Gastrocnemius medialis (tissue), 4 donors: Measurements from ENCODE around the gene BAHCC1.

ENCODE experiments used
- POLR2A ChIP-seq, 2 donors: fragments of 450-650 bp; IDR thresholded peaks; one replicate each; pipeline ENCODE4 v1.6.1; 2017; ENCODE audit warnings: antibody characterized with exemption in 2 of 2, mild to moderate bottlenecking in 2 of 2, moderate library complexity in 2 of 2
- TF ChIP-seq, protein P1 (sequence below), 5 experiments: fragments of 450-650 bp in 3 of 5; fragments of 200-600 bp in 2 of 5; sonication (generic) in 2 of 5; IDR thresholded peaks in 4 of 5; conservative IDR thresholded peaks in 1 of 5; 1 replicate in 4 of 5; 2 replicates in 1 of 5; pipeline ENCODE4 v1.5.1; 2016 to 2019; ENCODE audit warnings: antibody characterized with exemption in 5 of 5, mild to moderate bottlenecking in 3 of 5, moderate library complexity in 3 of 5

- no peak for TF ChIP-seq POLR2A (IDR thresholded peaks at IDR 0.05)
- TF ChIP-seq, protein P1, sequence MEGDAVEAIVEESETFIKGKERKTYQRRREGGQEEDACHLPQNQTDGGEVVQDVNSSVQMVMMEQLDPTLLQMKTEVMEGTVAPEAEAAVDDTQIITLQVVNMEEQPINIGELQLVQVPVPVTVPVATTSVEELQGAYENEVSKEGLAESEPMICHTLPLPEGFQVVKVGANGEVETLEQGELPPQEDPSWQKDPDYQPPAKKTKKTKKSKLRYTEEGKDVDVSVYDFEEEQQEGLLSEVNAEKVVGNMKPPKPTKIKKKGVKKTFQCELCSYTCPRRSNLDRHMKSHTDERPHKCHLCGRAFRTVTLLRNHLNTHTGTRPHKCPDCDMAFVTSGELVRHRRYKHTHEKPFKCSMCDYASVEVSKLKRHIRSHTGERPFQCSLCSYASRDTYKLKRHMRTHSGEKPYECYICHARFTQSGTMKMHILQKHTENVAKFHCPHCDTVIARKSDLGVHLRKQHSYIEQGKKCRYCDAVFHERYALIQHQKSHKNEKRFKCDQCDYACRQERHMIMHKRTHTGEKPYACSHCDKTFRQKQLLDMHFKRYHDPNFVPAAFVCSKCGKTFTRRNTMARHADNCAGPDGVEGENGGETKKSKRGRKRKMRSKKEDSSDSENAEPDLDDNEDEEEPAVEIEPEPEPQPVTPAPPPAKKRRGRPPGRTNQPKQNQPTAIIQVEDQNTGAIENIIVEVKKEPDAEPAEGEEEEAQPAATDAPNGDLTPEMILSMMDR (IDR thresholded peaks at IDR 0.05 in 4 of 5, conservative IDR thresholded peaks at IDR 0.05 in 1 of 5): no peak
These were observed 81.4 kb downstream of the BAHCC1 start for GRCh38 chr17:81476635-81477034.
